Neuronal stem cell (in vitro differentiated cells): Measurements from ENCODE around the gene ENDOD1. TPM values are rescaled to one million over a fixed set of nuclear protein-coding genes. Genes with fewer than 3 reads are reported as not detected.
A peak's percentile ranks its signal among the peaks of the same experiment; 100 is the strongest.

Experiments
- DNase-seq: peaks from one replicate; pipeline ENCODE4 v3.0.0-alpha.2; 2013; ENCODE audit warnings: low spot score
- H2AFZ ChIP-seq: one replicate; pipeline ENCODE4 v1.6.1; 2013; ENCODE audit warnings: mild to moderate bottlenecking, low read length, inconsistent platforms
- H2AK5ac ChIP-seq: 2 replicates; pipeline ENCODE4 v1.6.1; 2013; ENCODE audit warnings: low read depth, mild to moderate bottlenecking, inconsistent platforms, low read length, moderate library complexity, mixed read lengths
- H2BK120ac ChIP-seq: 2 replicates; pipeline ENCODE4 v1.6.1; 2013; ENCODE audit warnings: low read depth, mild to moderate bottlenecking, inconsistent platforms, low read length, moderate library complexity, mixed read lengths
- H2BK12ac ChIP-seq: one replicate; pipeline ENCODE4 v1.6.1; 2013; ENCODE audit warnings: low read length, inconsistent platforms
- H2BK15ac ChIP-seq: 2 replicates; pipeline ENCODE4 v1.6.1; 2013; ENCODE audit warnings: mild to moderate bottlenecking, low read length, inconsistent platforms, mixed read lengths
- H2BK5ac ChIP-seq: one replicate; pipeline ENCODE4 v1.6.1; 2013; ENCODE audit warnings: inconsistent platforms, mild to moderate bottlenecking, low read length, moderate library complexity
- H3K14ac ChIP-seq: one replicate; pipeline ENCODE4 v1.6.1; 2013; ENCODE audit warnings: low read length, inconsistent platforms
- H3K18ac ChIP-seq: 2 replicates; pipeline ENCODE4 v1.6.1; 2013; ENCODE audit warnings: low read length, inconsistent platforms
- H3K23ac ChIP-seq: 2 replicates; pipeline ENCODE4 v1.6.1; 2013; ENCODE audit warnings: low read depth, mild to moderate bottlenecking, mixed read lengths, low read length, inconsistent platforms; ENCODE audit not compliant: poor library complexity
- H3K27ac ChIP-seq: replicated peaks from 3 replicates; pipeline ENCODE4 v1.5.1; 2013; ENCODE audit warnings: low read length, inconsistent platforms
- H3K27me3 ChIP-seq, 3 experiments: 2 replicates each; pipeline ENCODE4 v1.6.1; 2013; ENCODE audit warnings: low read length in 3 of 3, mild to moderate bottlenecking in 2 of 3, inconsistent platforms in 1 of 3, low read depth in 1 of 3, mixed read lengths in 1 of 3, moderate library complexity in 1 of 3; ENCODE audit not compliant: control insufficient read depth in 3 of 3, insufficient read depth in 3 of 3
- H3K36me3 ChIP-seq, 2 donors: replicated peaks in 1 of 2; 2 replicates each; pipeline ENCODE4 v1.6.1; 2013; ENCODE audit warnings: low read length in 2 of 2; ENCODE audit not compliant: control insufficient read depth in 2 of 2, insufficient read depth in 2 of 2
- H3K4ac ChIP-seq: 2 replicates; pipeline ENCODE4 v1.6.1; 2013; ENCODE audit warnings: inconsistent platforms, mild to moderate bottlenecking, low read length, moderate library complexity
- H3K4me1 ChIP-seq, 2 donors: 1 replicate in 1 of 2; 2 replicates in 1 of 2; pipeline ENCODE4 v1.6.1; 2013; ENCODE audit warnings: low read length in 2 of 2, low read depth in 1 of 2; ENCODE audit not compliant: control insufficient read depth in 2 of 2, insufficient read depth in 1 of 2
- H3K4me2 ChIP-seq: one replicate; pipeline ENCODE4 v1.6.1; 2013; ENCODE audit warnings: mild to moderate bottlenecking, low read length, inconsistent platforms; ENCODE audit not compliant: insufficient read depth, poor library complexity, severe bottlenecking
- H3K4me3 ChIP-seq, 2 donors: 2 replicates each; pipeline ENCODE4 v1.5.1; 2013; ENCODE audit warnings: low read length in 2 of 2, mild to moderate bottlenecking in 2 of 2, inconsistent platforms in 1 of 2, moderate library complexity in 1 of 2
- H3K79me1 ChIP-seq: one replicate; pipeline ENCODE4 v1.6.1; 2013; ENCODE audit warnings: low read depth, mild to moderate bottlenecking, inconsistent platforms, low read length, moderate library complexity
- H3K9ac ChIP-seq: one replicate; pipeline ENCODE4 v1.6.1; 2013; ENCODE audit warnings: mild to moderate bottlenecking, low read depth, low read length, inconsistent platforms; ENCODE audit not compliant: poor library complexity
- H3K9me3 ChIP-seq, 2 donors: replicated peaks in 1 of 2; 2 replicates each; pipeline versions ENCODE3 to v1.6.1; 2013; ENCODE audit warnings: low read length in 2 of 2, mild to moderate bottlenecking in 2 of 2, inconsistent platforms in 1 of 2, low read depth in 1 of 2, mixed read lengths in 1 of 2, moderate library complexity in 1 of 2; ENCODE audit not compliant: control insufficient read depth in 2 of 2, insufficient read depth in 1 of 2
- H4K8ac ChIP-seq: one replicate; pipeline ENCODE4 v1.6.1; 2013; ENCODE audit warnings: low read depth, mild to moderate bottlenecking, inconsistent platforms, low read length, moderate library complexity
- H4K91ac ChIP-seq: one replicate; pipeline ENCODE4 v1.6.1; 2013; ENCODE audit warnings: low read length, low read depth, mild to moderate bottlenecking, inconsistent platforms; ENCODE audit not compliant: poor library complexity
- WGBS, 2 donors: extraction: QIAGEN DNeasy Blood & Tissue Kit; methylation state at CpG; one replicate each; pipeline ENCODE4 v1.1.7; 2013; ENCODE audit warnings: missing lambda C conversion rate in 2 of 2, mixed read lengths in 1 of 2; ENCODE audit not compliant: insufficient read length in 2 of 2, insufficient replicate concordance in 1 of 2; ENCODE audit errors: extremely low coverage in 2 of 2; 5-methylcytosine and 5-hydroxymethylcytosine counted together
- polyA plus RNA-seq, 2 experiments: library from polyadenylated mRNA; stranded (reverse); fragments of 200-250 nt; gene quantifications; one replicate each; pipeline ENCODE4 v1.2.3, GENCODE V29; 2013

ENDOD1 gene, protein sequence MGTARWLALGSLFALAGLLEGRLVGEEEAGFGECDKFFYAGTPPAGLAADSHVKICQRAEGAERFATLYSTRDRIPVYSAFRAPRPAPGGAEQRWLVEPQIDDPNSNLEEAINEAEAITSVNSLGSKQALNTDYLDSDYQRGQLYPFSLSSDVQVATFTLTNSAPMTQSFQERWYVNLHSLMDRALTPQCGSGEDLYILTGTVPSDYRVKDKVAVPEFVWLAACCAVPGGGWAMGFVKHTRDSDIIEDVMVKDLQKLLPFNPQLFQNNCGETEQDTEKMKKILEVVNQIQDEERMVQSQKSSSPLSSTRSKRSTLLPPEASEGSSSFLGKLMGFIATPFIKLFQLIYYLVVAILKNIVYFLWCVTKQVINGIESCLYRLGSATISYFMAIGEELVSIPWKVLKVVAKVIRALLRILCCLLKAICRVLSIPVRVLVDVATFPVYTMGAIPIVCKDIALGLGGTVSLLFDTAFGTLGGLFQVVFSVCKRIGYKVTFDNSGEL
- polyA plus RNA-seq (2013, experiment 1 of 2), result 3.4 TPM
- 3.6 TPM for polyA plus RNA-seq (2013, experiment 2 of 2)

DNA sequence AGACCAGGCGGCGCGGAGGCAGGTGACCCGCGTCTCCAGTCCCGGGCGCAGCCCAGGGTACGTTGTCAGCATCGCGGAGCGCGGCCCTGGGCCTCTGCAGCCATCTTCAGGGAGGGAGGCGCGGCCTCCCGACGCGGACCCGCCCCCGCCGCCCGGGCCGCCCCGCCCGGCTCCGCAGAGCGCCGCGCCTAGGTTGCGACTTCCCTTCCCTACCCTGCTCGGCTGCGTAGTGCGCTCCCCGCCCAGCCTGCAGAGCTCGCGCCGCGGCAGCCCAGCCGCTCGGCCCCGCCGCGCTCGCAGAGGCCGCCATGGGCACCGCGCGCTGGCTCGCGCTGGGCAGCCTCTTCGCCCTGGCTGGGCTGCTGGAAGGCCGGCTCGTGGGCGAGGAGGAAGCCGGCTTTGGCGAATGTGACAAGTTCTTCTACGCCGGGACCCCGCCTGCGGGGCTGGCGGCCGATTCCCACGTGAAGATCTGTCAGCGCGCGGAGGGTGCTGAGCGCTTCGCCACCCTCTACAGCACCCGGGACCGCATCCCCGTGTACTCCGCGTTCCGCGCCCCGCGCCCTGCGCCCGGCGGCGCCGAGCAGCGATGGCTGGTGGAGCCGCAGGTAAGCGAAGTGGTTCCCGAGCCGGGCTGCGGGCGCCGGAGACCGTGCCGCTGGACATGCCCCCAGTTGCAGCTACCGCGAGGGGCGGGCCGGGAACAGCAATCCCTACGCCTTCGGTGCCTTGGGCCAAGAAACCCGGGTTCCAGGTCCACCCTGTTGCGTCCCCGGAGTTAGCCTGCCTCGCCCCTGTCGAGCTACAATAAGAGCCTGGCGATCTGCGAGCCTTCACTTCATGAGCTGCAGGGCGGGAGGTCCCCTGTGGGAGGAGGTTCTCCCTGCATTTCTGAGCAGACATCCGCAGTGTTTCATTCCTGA lies at the start of gene ENDOD1:
ENDOD1 (plus strand) TSS at position 227 of the 923 bp plus-strand sequence; CDS start at position 309, 82 bp downstream.
- H2AFZ ChIP-seq, result peak within 1 kb of the TSS; percentile 98

GRCh38 chr11:95042239-95042638 lies 47.4 kb upstream of the ENDOD1 start:
- Histone ChIP-seq H3K4me1 (no peaks in the 10 kb centered on the region), H2AK5ac (no peak overlapping the region), H2BK5ac (no peak overlapping the region), H3K4me3 (no peak overlapping the region), H2AFZ (no peak overlapping the region), H3K23ac (no peak overlapping the region), H3K14ac (no peak overlapping the region), H3K79me1 (peaks cover 2% of the 10 kb centered on the region), H3K27ac (no peak overlapping the region), H3K9ac (no peak overlapping the region), H3K4me2 (no peak overlapping the region), H2BK12ac (no peak overlapping the region), H2BK120ac (no peak overlapping the region), H4K91ac (no peak overlapping the region), H2BK15ac (no peak overlapping the region), H3K9me3 (peaks cover 0 to 2% of the 10 kb centered on the region in 2 donors), H3K18ac (no peak overlapping the region), H4K8ac (no peak overlapping the region), H3K36me3 (no peaks in the 10 kb centered on the region), H3K27me3 (peaks cover 0 to 11% (median 0%) of the 10 kb centered on the region in 3 experiments), H3K4ac (no peak overlapping the region)
- no peak for DNase-seq
- no CpG with 5 or more reads among the region's 1 CpG for WGBS, 2 donors

More for the DNA sequence above, at the start of gene ENDOD1:
- H3K9me3 ChIP-seq, result peaks cover 0 to 3% of the 10 kb centered on the region in 2 donors
- H2BK120ac ChIP-seq, result no peak within 1 kb of the TSS
- H3K18ac ChIP-seq, result peak within 1 kb of the TSS; percentile 97
- no peak within 1 kb of the TSS for H3K27ac ChIP-seq
- no CpG with 5 or more reads among the region's 106 CpGs for WGBS, 2 donors
- no peak within 1 kb of the TSS for H3K14ac ChIP-seq
- H3K4me1 ChIP-seq, result peaks cover 0 to 7% of the 10 kb centered on the region in 2 donors
- H3K4me3 ChIP-seq, result peak within 1 kb of the TSS; percentile 73 to 89
- no peak within 1 kb of the TSS for H2AK5ac ChIP-seq
- no peak within 1 kb of the TSS for H3K4ac ChIP-seq
- peaks cover 0 to 4% (median 0%) of the 10 kb centered on the region in 3 experiments for H3K27me3 ChIP-seq
- H3K9ac ChIP-seq, result peak within 1 kb of the TSS; percentile 79
- peak within 1 kb of the TSS; percentile 45 for H3K23ac ChIP-seq
- DNase-seq, result peak; percentile 75
- no peak within 1 kb of the TSS for H2BK12ac ChIP-seq
- H3K79me1 ChIP-seq, result no peaks in the 10 kb centered on the region
- peak within 1 kb of the TSS; percentile 91 for H3K4me2 ChIP-seq
- no peak within 1 kb of the TSS for H2BK15ac ChIP-seq
- no peak within 1 kb of the TSS for H4K8ac ChIP-seq
- H4K91ac ChIP-seq, result no peak within 1 kb of the TSS
- no peak within 1 kb of the TSS for H2BK5ac ChIP-seq
- H3K36me3 ChIP-seq, result no peaks in the 10 kb centered on the region

GRCh38 chr11:95042906-95043305 lies 46.7 kb upstream of the ENDOD1 start:
- no peak overlapping the region for H2AFZ ChIP-seq
- no peak overlapping the region for H4K8ac ChIP-seq
- no peaks in the 10 kb centered on the region for H3K79me1 ChIP-seq
- no peak overlapping the region for H3K4me3 ChIP-seq
- H2AK5ac ChIP-seq, result no peak overlapping the region
- H3K23ac ChIP-seq, result no peak overlapping the region
- no CpG with 5 or more reads among the region's 3 CpGs for WGBS, 2 donors
- H2BK12ac ChIP-seq, result no peak overlapping the region
- no peak overlapping the region for H2BK15ac ChIP-seq
- H3K9ac ChIP-seq, result no peak overlapping the region
- H3K27ac ChIP-seq, result no peak overlapping the region
- no peak overlapping the region for H2BK5ac ChIP-seq
- H3K9me3 ChIP-seq, result peaks cover 0 to 2% of the 10 kb centered on the region in 2 donors
- H3K4ac ChIP-seq, result no peak overlapping the region
- no peak overlapping the region for H3K18ac ChIP-seq
- H2BK120ac ChIP-seq, result no peak overlapping the region
- no peak for DNase-seq
- H3K4me1 ChIP-seq, result no peaks in the 10 kb centered on the region
- no peak overlapping the region for H3K14ac ChIP-seq
- peaks cover 0 to 11% (median 0%) of the 10 kb centered on the region in 3 experiments for H3K27me3 ChIP-seq
- H3K36me3 ChIP-seq, result no peaks in the 10 kb centered on the region
- no peak overlapping the region for H4K91ac ChIP-seq
- no peak overlapping the region for H3K4me2 ChIP-seq
